Tibial artery (tissue), 4 donors: ENCODE measurements around the gene AGBL5.

Experiments used
- DNase-seq, 2 donors: peaks; one replicate each; pipeline ENCODE4 v3.0.0-alpha.2; 2019
- H3K27ac ChIP-seq, 2 donors: fragments of 200-600 bp; sonication (generic) in 1 of 2; 1 replicate in 1 of 2; 2 replicates in 1 of 2; pipeline ENCODE4 v1.5.1; 2018 to 2019; ENCODE audit warnings: mild to moderate bottlenecking in 1 of 2
- H3K27me3 ChIP-seq, 2 donors: fragments of 200-600 bp; sonication (generic) in 1 of 2; one replicate each; pipeline versions ENCODE4 v1.5.1 to v1.6.0; 2016 to 2019
- H3K36me3 ChIP-seq, 3 donors: fragments of 200-600 bp; sonication (generic) in 2 of 3; one replicate each; pipeline ENCODE4 v1.5.1; 2016 to 2019; ENCODE audit warnings: mild to moderate bottlenecking in 2 of 3
- H3K4me1 ChIP-seq, 4 donors: fragments of 200-600 bp; sonication (generic) in 2 of 4; 1 replicate in 3 of 4; 2 replicates in 1 of 4; pipeline ENCODE4 v1.5.1; 2016 to 2019
- H3K4me3 ChIP-seq, 2 donors: fragments of 200-600 bp; sonication (generic) in 1 of 2; 1 replicate in 1 of 2; 2 replicates in 1 of 2; pipeline ENCODE4 v1.5.1; 2018 to 2019; ENCODE audit warnings: mild to moderate bottlenecking in 2 of 2
- H3K9me3 ChIP-seq, 3 donors: fragments of 200-600 bp; sonication (generic) in 1 of 3; one replicate each; pipeline ENCODE4 v1.5.1; 2016 to 2019
- intact Hi-C: fragments of 100-400 bp; cut with DNase I; formaldehyde crosslinking; loops from one replicate; pipeline ENCODE4 v1.15.0; 2023; ENCODE audit warnings: low total_unique reads
- TF ChIP-seq, protein P1 (sequence below), 2 experiments: fragments of 200-600 bp in 1 of 2; fragments of 450-650 bp in 1 of 2; IDR thresholded peaks; one replicate each; pipeline ENCODE4 v1.5.1; 2017 to 2019; ENCODE audit warnings: antibody characterized with exemption in 2 of 2, mild to moderate bottlenecking in 1 of 2, moderate library complexity in 1 of 2

Gene AGBL5

GRCh38 chr2:27050996-27051901, at the start of gene AGBL5:
Gene AGBL5 (plus strand): TSS chr2:27051668. CDS start chr2:27052959, 1,291 bp downstream.
- peaks cover 16 to 31% (median 19%) of the 10 kb centered on the region in 3 donors for H3K36me3 ChIP-seq
- peak within 1 kb of the TSS; percentile 75 to 98 for H3K4me3 ChIP-seq
- peak; percentile 96 to 98 for DNase-seq
- intact Hi-C loops = loop anchor here (5.0 kb wide), 1 partner anchor 36 kb away; the partner anchor contains the start of gene KHK
- TF ChIP-seq, protein P1, sequence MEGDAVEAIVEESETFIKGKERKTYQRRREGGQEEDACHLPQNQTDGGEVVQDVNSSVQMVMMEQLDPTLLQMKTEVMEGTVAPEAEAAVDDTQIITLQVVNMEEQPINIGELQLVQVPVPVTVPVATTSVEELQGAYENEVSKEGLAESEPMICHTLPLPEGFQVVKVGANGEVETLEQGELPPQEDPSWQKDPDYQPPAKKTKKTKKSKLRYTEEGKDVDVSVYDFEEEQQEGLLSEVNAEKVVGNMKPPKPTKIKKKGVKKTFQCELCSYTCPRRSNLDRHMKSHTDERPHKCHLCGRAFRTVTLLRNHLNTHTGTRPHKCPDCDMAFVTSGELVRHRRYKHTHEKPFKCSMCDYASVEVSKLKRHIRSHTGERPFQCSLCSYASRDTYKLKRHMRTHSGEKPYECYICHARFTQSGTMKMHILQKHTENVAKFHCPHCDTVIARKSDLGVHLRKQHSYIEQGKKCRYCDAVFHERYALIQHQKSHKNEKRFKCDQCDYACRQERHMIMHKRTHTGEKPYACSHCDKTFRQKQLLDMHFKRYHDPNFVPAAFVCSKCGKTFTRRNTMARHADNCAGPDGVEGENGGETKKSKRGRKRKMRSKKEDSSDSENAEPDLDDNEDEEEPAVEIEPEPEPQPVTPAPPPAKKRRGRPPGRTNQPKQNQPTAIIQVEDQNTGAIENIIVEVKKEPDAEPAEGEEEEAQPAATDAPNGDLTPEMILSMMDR (IDR thresholded peaks at IDR 0.05) = no peak
- peak within 1 kb of the TSS; percentile 91 to 98 for H3K27ac ChIP-seq
- H3K4me1 ChIP-seq = peaks cover 0 to 18% (median 12%) of the 10 kb centered on the region in 4 donors
- no peaks in the 10 kb centered on the region for H3K27me3 ChIP-seq
- H3K9me3 ChIP-seq = no peaks in the 10 kb centered on the region

DNA sequence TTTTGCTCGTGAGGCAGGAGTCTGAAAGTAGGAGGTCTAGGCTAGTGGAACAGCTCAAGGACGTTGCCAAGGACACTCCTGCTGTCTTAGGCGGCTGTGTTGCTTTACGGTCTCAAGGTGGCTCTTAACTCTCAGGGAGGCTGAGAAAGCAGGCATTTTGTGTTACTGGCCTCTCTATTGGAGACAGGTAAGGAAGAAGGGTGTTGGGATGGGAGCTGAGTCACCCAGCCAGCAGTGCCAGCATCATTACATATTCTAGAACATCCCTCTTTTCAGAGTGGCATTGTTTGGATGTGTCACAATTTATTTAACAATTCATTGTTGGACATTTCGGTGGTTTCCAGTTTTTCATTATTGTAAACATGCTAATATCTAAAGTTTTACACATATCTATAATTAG, 49.5 kb upstream of the AGBL5 start:
- Histone ChIP-seq H3K27me3 (no peaks in the 10 kb centered on the region), H3K36me3 (no peaks in the 10 kb centered on the region), H3K9me3 (no peaks in the 10 kb centered on the region), H3K27ac (no peak overlapping the region), H3K4me1 (no peaks in the 10 kb centered on the region), H3K4me3 (no peak overlapping the region)
- no peak for DNase-seq
- TF ChIP-seq, protein P1 (IDR thresholded peaks at IDR 0.05) = no peak
- intact Hi-C loops = no loop called here

GRCh38 chr2:27003007-27003406, 48.5 kb upstream of the AGBL5 start:
- intact Hi-C loops = no loop called here
- TF ChIP-seq, protein P1 (IDR thresholded peaks at IDR 0.05) = no peak
- H3K36me3 ChIP-seq = no peaks in the 10 kb centered on the region
- H3K4me1 ChIP-seq = no peaks in the 10 kb centered on the region
- no peak overlapping the region for H3K27ac ChIP-seq
- no peak overlapping the region for H3K4me3 ChIP-seq
- DNase-seq = no peak
- no peaks in the 10 kb centered on the region for H3K27me3 ChIP-seq
- no peaks in the 10 kb centered on the region for H3K9me3 ChIP-seq

- Histone ChIP-seq H3K4me1 (no peaks in the 10 kb centered on the region), H3K27ac (no peak overlapping the region), H3K36me3 (no peaks in the 10 kb centered on the region), H3K4me3 (no peak overlapping the region), H3K9me3 (no peaks in the 10 kb centered on the region), H3K27me3 (no peaks in the 10 kb centered on the region)
- intact Hi-C loops = no loop called here
- TF ChIP-seq, protein P1 (IDR thresholded peaks at IDR 0.05) = no peak
- no peak for DNase-seq
Measured at GRCh38 chr2:27003857-27004256, 47.6 kb upstream of the AGBL5 start.

- H3K36me3 ChIP-seq = no peaks in the 10 kb centered on the region
- no peak overlapping the region for H3K4me3 ChIP-seq
- DNase-seq = no peak
- intact Hi-C loops = no loop called here
- no peaks in the 10 kb centered on the region for H3K9me3 ChIP-seq
- no peak overlapping the region for H3K27ac ChIP-seq
- TF ChIP-seq, protein P1 (IDR thresholded peaks at IDR 0.05) = no peak
- H3K27me3 ChIP-seq = no peaks in the 10 kb centered on the region
- peaks cover 0 to 6% (median 0%) of the 10 kb centered on the region in 4 donors for H3K4me1 ChIP-seq
Measured at GRCh38 chr2:27006602-27007415, 44.7 kb upstream of the AGBL5 start.
